PFSK-1 (cell line): Measurements from ENCODE around the gene ARAP1.

Source experiments
- POLR2AphosphoS5 ChIP-seq: IDR thresholded peaks from 2 replicates; pipeline ENCODE4 v1.6.1; 2012; ENCODE audit warnings: low read depth, mild to moderate bottlenecking, control low read depth, low read length, moderate library complexity
- REST ChIP-seq, 2 experiments: IDR thresholded peaks; 2 replicates each; pipeline versions ENCODE4 v1.6.1 to v1.8.0; 2011 to 2012; ENCODE audit warnings: low read depth in 2 of 2, low read length in 2 of 2, control low read depth in 1 of 2, inconsistent platforms in 1 of 2, mild to moderate bottlenecking in 1 of 2, moderate library complexity in 1 of 2; ENCODE audit not compliant: insufficient read depth in 1 of 2
- TAF1 ChIP-seq: IDR thresholded peaks from 2 replicates; pipeline ENCODE4 v1.6.1; 2012; ENCODE audit warnings: low read length, control low read depth, borderline replicate concordance; ENCODE audit not compliant: insufficient read depth

DNA sequence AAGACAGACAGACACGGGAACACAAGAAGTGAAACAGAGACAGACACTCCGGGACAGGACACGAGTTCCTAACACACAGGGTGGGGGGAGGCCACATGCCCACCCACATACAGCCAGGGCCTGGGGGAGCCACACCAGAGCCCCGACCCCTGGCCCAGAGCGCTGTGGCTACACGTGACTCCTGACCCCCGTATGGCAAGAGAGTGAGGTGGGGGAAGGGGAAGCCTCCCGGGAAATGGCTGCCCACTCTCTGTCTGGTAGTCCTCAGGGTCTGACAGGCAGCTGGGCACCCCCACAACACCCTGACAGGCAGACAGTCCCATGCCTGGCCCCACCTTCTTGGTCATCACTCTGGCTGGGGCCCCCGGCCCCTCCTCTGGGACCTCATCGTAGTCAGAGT is 39.4 kb downstream of the ARAP1 start:
- no peak for TF ChIP-seq REST (IDR thresholded peaks at IDR 0.05; ENCODE audit: insufficient read depth in 1 of 2, low read depth in 2 of 2, low read length in 2 of 2)
- TF ChIP-seq TAF1: no peak
- no peak for TF ChIP-seq POLR2AphosphoS5
